GM06990 (cell line): ENCODE data around the gene KCTD21.

Experiments used
- DNase-seq: peaks from one replicate; pipeline ENCODE4 v3.0.0-alpha.2; 2011; ENCODE audit not compliant: insufficient read length; ENCODE audit errors: extremely low read depth
- H3K27me3 ChIP-seq: replicated peaks from 2 replicates; pipeline ENCODE4 v1.6.0; 2011; ENCODE audit warnings: low read length; ENCODE audit not compliant: control insufficient read depth, insufficient read depth
- H3K36me3 ChIP-seq: 2 replicates; pipeline ENCODE4 v1.5.1; 2011; ENCODE audit warnings: low read length; ENCODE audit not compliant: control insufficient read depth, insufficient read depth
- H3K4me3 ChIP-seq: replicated peaks from 2 replicates; pipeline ENCODE4 v1.5.1; 2011; ENCODE audit warnings: low read depth, mild to moderate bottlenecking, control low read depth, low read length
- TF ChIP-seq, protein P1 (sequence below): IDR thresholded peaks from 2 replicates; pipeline ENCODE4 v1.5.1; 2011; ENCODE audit warnings: low read length, control low read depth, mild to moderate bottlenecking, inconsistent platforms; ENCODE audit not compliant: insufficient read depth, poor library complexity, severe bottlenecking

The KCTD21 gene

DNA sequence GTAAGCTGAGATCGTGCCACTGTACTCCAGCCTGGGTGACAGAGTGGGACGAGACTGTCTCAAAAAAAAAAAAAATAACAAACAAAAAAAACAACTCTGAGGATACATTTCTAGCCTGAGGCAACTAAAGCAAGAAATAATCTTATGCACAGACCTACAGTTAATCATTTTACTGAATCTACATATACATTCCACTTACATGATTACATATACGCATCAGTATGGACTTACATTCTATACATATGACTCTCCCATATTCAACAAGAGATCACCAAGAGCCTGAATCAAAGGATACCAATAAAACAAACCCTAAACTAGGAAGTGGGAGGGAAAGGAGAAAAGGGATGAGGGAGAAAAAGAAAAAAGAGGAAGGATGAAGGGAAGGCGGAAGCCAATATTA, 50.1 kb downstream of the KCTD21 start:
- peaks cover 2% of the 10 kb centered on the region for H3K36me3 ChIP-seq
- H3K27me3 ChIP-seq: no peaks in the 10 kb centered on the region
- peak overlapping the region; percentile 89 for H3K4me3 ChIP-seq
- DNase-seq: no peak
- TF ChIP-seq, protein P1, sequence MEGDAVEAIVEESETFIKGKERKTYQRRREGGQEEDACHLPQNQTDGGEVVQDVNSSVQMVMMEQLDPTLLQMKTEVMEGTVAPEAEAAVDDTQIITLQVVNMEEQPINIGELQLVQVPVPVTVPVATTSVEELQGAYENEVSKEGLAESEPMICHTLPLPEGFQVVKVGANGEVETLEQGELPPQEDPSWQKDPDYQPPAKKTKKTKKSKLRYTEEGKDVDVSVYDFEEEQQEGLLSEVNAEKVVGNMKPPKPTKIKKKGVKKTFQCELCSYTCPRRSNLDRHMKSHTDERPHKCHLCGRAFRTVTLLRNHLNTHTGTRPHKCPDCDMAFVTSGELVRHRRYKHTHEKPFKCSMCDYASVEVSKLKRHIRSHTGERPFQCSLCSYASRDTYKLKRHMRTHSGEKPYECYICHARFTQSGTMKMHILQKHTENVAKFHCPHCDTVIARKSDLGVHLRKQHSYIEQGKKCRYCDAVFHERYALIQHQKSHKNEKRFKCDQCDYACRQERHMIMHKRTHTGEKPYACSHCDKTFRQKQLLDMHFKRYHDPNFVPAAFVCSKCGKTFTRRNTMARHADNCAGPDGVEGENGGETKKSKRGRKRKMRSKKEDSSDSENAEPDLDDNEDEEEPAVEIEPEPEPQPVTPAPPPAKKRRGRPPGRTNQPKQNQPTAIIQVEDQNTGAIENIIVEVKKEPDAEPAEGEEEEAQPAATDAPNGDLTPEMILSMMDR: no peak

DNA sequence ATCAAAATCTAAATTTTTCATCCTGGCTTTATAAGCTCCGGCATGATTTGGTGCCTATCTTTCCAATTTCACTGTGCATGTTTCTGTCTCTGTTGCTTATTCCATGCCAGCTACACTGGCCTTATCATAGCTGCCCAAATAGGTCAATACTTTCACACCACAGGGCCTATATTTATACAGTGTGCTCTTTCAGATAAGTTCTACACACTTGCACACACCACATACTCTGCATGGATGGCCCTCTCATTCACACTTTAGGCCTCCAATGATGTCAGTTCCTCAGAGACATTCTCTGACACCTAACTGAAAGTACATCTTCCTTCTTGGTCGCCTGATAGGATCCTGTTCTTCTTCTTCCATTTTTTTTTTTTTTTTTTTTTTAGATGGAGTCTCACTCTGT, 56.0 kb downstream of the KCTD21 start:
- peaks cover 2% of the 10 kb centered on the region for H3K36me3 ChIP-seq
- no peak overlapping the region for H3K4me3 ChIP-seq
- no peak for DNase-seq
- TF ChIP-seq, protein P1: no peak
- H3K27me3 ChIP-seq: no peaks in the 10 kb centered on the region

DNA sequence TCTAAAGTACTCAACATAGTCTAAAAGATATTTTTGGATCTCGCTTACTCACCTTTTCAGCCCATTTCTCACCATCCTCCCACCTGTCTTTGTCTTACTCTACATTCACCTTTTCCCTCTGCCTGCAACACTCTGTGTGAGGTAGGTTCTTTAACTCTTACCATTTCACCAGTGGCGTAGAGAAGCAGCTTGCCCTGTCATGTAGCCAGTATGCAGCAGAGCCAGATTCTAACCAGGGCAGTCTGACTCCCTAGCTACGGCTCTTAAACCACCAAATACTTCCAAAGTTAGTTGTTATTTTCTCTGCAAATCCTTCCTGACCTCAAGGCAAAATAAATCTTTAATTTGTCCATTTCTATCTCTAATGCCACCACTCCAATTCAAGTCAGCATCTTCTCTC, 56.5 kb downstream of the KCTD21 start:
- Histone ChIP-seq H3K36me3 (peaks cover 2% of the 10 kb centered on the region), H3K27me3 (no peaks in the 10 kb centered on the region), H3K4me3 (no peak overlapping the region)
- TF ChIP-seq, protein P1: no peak
- no peak for DNase-seq

DNA sequence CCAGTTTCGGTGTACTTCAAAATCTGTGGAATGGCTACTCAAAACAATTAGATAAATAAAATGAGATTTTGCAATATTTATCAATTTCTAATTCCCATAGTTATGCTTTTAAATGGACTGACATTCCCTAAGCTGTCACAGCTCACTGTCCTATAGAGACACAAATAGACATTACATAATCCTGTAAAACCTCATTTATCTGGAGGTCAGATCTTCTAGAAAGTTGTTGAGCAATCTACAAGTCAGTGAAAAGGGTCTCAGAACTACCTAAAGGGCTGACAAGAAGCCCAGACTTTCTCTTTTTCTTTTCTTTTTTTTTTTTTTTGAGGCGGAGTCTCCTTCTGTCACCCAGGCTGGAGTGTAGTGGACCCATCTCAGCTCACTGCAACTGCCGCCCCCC, 61.0 kb downstream of the KCTD21 start:
- TF ChIP-seq, protein P1: no peak
- H3K27me3 ChIP-seq: no peaks in the 10 kb centered on the region
- DNase-seq: no peak
- no peak overlapping the region for H3K4me3 ChIP-seq
- H3K36me3 ChIP-seq: peaks cover 2% of the 10 kb centered on the region; the same call in 1 of the 2 replicates
